UCSD-AML1 (cell line): Measurements from ENCODE around the gene PPP2R2C.

Experiments used
- DNase-seq: peaks from one replicate; lab custom pipeline; 2025; ENCODE audit not compliant: unreplicated experiment; lab: John Stamatoyannopoulos, UW

The PPP2R2C gene

DNA sequence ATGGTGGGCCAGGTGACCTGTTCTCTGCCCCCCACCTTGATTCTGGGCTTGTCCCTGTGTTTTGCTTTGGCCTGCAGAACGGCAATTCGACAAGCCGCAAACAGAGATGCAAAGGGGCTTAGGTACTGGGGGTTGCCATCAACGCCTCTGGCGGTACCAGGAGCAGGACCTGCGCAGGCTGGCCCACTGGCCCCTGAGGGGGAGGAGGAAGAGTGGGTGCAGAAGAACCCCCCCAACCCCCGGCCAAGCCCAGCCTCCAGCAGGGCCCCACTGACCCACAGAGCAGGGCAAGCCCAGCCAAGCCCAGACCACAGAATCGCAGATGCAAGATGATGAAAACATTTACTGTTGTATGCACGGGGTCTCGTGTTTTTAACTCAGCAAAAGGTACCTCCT is 89.4 kb downstream of the PPP2R2C start:
- no peak for DNase-seq

DNA sequence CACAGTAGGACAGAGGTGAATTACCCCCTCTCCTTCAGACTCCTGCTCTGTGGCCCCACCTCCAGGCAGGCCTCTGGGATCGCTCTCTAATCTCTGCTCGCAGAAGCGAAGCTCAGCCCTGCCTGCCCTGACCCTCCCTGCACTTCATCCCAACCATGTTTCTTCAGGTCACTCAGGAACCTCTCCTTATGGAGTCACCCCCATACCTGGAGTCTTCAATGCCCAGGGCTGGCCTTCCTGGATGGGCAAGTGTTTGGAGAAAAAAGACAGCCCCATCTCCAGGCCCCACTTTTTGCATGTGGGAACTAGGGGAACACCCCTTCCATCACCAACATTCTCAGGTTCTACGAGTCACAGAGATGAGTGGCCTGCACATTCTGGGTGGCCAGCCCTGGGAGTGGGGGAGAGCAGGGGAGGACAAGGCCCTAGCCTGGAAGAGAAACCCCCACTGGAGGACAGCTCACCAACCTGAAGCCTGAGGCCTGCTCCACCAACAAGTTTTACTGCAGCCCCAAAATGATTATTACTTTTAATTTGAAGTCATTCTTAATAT is 90.8 kb downstream of the PPP2R2C start:
- no peak for DNase-seq

DNA sequence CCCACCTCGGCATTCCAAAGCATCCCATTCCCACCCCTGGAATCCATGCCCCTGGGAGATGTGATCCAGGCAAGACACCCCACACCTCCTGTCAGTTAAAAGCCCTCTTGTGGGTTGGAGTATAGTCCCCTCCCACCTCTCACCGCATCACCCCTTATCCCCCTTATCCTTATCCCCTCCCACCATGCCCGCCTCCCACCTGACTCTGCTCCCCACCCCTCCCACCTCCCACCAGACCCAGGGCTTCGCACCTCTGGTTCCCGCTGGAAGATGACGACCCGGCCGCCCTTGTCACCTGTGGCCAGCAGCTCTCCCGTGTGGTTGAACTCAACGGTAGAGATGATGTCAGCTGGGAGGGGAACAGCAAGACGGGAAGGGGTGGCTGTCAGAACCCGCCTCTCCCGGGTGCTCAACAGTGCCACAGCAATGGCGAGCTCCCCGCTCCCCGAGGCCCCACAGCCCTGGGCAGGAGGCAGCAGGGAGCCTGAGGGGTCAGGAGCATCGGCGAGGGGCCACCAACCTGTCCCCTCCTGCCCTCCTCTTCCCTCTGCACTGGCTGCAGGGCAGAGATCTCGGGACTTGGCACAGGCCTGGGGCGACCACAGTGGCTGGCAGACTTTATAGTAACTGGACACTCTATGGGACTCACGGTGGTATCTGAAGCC is 91.5 kb downstream of the PPP2R2C start:
- DNase-seq, result no peak

DNA sequence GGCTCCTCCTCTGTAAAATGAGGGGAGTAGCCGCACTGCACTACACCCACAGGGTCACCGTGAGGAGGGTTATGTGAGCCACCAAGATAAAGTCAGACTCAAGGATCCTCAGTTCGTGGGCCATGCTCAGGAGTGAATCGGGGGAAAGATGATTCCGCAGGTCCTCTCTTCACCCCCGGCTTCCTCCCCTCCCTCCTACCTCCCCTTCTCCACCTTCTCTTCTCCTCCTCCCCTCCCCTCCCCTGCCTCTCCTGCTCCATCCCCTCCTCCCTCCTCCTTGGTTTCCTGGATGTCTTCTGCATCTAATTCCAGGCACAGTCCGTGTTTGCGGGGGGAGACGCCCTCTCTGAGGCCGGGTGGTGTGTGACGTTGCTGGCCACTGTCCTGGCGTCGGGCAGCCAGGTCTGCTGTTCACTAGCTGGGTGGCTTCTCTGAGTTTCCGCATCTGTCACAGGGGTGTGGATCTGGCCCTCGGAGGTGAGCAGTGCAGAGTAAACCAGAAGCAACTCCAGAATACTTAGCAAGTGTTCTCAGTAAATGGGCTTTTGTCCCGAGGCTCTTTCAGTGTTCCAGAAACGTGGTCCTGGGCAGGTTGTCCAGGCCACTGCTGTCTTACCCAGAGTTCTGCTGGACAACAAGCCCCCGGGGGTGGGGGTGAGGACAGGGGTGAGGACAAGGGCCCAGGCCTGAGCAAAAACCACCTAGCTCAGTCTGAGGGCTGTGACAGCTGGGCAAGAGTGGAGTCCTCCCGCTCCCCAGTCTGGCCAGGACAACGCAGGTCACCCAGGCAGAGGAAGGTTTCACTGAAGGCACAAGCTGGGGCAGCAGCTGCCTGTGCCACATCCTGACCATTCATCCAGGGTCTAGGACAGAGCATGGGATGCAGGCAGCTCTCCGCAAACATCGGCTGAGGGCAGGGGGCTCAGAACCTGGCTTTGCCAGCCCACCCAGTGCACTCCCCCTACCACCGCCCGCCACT is 92.4 kb downstream of the PPP2R2C start:
- DNase-seq, result no peak

DNA sequence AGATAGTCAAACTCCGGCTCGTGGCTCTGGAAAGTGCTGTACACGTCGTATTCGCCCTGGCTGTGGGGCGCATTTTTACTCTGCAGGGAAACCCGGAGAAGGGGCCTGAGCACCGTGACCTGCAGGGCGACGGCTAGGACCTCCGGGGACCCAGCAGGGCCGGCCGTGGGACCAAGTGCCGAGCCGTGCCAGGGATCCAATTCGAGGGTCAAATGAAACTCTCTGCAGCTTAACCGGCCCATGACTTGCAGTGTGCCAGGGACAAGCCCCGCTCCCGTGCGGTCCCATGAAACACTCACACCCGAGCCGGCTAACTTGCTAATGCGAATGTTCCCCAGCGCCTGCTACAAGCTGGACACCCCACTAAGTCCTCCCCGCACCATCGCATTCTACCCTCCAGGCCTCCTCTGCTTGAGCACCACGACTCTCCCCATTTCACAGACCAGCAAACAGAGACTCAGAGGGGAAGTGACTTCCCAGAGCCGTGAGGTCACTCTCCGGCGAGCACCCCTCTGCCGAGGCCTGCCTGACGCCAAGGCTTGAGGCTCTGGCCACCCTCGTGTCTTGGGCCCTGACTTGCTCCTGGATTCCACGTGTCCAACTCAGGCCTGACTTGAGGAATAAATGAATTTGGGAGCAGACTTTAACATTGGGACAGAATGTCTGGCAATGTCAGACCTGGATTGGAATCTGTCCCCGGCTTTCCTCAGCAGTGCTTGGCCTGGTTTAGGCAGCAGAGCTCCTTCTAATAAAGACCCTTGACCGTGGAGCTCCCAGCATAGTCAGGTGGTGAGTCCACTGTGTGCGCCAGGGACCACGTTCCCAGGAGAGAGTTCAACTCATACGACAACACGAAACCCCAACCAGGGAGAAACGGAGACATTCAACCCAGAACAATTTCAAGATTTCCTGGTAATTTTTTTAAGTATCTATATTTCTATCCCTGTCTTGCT is 93.6 kb downstream of the PPP2R2C start:
- no peak for DNase-seq

DNA sequence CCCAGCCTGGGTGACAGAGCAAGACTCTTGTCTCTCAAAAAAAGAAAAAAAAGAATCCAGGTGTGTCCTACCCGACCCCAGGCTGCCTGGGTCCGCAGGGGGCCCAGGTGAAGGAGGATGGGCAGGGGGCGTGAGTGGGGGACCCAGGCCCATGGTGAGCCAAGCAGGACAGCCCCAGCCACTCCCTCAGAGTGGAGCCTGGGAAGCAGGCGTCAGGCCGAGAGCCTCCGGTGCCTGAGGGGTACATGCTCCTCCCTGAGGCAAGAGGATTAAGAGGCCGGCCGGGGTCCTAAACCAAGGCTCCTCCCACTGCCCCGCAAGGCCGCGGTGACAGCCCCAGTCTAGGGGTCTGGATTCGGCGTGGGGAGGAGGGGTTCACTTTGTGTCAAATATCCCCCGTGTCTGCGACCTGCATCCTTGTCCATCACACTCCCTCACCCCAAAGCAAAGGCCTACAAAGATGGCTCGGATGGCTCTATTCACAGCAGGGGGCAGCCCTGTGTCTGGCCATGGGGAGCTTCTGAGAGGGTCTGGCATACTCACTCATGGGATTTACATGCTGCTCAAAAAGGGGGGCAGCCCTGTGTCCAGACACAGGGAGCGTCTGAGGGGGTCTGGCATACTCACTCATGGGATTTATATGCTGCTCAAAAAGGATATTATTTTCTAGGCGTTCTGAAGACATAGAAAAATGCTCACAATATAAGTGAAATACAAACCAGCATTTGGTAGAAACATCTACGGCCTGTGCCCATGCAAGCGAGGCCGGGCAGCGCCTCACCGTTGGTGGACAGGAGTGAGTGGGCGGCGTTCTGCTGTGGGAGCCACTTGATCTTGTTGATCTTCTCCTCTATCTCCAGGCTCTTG is 94.6 kb downstream of the PPP2R2C start:
- no peak for DNase-seq

DNA sequence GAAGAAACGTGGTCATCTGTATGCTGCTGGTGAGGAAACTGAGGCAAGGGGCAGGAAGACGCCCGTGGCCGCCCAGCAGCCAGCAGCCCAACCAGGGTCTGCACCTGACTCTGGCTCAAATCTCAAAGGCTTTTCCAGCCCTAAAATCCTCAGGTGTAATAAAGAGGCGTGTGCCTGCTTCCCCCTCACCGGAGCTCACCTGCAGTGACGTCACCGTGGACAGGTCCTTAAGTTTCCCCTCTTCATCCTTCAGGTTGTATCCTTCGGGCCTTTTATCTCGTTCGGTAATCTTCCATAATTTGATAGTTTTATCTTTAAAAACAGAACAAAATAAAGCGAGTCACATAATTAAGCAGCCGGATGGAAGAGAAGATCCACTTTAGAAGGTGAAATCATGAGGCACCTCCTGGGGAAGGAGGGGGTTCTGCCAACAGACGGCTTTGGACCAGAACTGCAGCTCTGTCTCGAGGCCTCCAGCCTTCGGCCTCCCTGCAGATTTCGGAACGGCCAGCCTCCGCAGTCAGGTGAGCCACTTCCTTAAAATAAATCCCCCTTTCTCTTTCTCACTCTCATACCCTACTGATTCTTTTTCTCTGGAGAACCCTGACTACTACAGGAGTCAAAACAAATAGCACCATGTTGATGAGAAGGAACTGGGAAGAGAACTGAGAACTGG is 96.7 kb downstream of the PPP2R2C start:
- no peak for DNase-seq

DNA sequence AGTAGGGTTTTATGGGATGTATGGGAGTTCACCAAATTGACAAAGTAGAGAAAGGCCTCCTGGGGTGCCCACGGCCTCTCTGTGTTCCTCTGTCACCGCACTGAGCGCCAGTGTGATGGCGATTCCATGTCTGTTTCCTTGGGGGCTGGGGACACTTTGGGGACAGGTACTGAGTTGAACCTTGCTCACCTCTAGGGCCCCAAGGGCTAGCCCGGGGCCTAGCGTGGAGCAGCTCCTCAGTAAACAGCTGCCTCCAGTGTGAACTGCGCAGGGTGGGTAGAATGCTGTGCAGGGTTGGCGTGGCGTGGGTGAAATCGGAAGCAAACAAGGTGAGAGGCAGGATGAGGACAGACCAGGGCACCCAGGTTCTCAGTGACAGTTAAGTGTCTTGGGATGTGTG is 97.8 kb downstream of the PPP2R2C start:
- no peak for DNase-seq

DNA sequence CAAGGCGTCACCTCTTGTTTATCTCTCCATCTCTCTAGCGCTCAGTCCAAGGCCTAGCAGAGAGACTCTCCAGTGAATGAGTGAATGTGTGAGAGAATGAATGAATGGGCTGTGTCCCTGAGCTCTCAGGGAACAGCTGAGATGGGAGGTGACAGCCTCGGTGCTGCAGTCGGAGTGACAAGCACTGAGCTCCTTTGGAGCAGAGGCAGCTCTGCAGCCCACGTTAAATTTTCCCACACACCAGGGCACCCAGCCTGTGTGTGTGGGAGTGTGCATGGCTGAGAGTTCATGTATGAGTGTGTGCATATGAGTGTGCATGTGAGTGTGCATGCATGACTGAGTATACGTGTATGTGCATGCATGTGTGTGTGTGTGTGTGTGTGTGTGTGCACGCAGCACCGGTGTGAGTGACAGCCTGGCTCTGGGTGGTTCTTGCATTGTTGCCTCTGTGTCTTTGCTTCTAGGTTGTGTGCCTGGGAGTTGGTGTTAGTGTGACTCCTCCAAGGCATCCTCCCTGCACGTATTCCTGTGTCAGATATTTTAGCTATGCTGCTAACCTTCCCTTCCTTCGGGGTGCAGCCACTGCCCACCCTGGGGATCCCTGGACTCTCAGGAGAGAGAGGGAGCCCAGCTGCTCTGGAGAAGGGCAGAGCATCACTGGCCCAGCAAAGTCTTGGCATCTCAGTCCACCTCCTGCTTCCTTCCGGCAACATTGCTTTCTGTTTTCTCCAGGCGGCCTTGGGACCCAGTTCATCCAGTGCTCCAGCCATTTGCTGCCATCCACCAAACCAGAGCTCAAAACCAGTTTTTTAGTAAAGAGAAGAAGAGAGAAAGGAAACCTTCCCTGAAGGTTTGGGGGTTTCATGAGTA is 98.6 kb downstream of the PPP2R2C start:
- DNase-seq, result no peak

DNA sequence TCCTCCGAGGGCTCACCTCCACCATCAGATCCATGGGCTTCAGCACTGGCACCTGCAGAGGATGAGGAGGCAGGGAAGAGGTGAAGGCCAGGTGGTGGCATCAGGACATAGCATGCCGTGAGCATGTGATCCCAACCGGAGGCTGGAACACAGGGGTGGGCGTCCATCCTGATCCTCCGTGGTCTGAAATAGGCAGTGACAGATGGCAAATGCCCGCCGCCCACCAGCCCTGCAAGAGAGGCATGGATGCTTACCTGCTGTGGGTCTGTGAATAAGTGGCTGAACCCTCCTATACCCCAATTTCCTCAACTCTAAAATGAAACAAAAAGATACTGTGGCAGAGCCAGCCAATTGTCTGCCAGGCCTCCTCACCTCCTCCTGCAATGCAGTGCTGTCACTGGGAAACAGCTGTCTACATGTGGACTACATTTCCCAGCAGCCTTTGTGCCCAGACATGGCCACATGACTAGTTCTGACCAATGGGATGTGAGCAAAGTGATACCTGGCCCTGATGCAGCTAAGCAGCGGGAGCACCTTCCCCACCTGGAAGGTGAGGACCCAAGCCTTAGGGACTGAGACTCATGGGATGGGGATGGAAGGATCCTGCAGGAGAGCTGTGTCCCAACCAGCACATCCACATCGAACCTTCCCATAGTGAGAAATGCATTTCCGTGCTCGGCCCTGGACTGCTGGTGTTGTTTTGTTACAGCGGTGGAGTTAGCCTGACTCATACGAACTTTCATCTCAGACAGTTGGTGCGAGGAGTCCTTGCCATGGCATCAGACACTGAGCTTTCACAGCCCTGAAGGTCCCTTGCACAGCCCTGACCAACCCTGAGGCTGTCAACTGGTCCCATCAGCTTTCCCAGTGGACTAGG is 99.5 kb downstream of the PPP2R2C start:
- no peak for DNase-seq

DNA sequence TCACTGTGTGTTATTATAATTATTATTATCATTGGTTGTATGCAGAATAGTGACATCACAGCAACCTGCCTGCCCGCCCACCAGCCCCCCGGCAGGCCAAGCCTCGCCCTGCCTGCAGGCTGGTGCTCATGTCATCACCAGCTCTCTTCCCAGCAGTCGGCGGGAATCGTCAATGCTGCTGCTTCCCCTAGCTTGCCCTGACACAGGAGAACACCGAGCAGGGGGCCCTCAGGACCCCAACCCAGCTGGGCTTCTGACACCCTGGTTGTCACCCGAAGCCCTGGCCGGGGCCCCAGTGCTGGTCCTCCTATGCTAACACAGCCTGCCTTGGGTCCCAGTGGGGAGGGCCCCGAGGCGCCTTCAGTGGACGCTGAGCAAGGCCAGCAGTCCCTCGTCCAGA is 100.6 kb downstream of the PPP2R2C start:
- DNase-seq, result no peak

DNA sequence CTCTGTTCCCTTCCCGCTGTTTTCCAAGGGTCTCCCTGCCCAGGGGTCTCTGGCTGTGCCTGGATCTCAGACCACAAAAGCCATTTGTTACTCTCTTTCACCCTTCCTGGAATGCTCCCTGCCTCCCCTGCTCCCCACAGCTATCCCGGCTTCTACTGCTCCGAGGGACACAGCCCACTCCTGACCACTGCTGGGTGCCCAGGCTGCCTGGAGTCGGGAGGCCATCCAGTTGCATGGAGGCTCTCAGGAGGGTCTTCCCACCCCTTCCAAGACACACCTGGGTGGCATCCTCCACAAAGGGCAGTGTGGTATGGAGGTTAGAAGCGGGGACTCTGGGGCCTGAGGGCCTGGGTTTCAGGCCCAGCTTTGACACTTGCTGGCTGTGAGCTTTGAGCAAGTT is 101.1 kb downstream of the PPP2R2C start:
- no peak for DNase-seq

DNA sequence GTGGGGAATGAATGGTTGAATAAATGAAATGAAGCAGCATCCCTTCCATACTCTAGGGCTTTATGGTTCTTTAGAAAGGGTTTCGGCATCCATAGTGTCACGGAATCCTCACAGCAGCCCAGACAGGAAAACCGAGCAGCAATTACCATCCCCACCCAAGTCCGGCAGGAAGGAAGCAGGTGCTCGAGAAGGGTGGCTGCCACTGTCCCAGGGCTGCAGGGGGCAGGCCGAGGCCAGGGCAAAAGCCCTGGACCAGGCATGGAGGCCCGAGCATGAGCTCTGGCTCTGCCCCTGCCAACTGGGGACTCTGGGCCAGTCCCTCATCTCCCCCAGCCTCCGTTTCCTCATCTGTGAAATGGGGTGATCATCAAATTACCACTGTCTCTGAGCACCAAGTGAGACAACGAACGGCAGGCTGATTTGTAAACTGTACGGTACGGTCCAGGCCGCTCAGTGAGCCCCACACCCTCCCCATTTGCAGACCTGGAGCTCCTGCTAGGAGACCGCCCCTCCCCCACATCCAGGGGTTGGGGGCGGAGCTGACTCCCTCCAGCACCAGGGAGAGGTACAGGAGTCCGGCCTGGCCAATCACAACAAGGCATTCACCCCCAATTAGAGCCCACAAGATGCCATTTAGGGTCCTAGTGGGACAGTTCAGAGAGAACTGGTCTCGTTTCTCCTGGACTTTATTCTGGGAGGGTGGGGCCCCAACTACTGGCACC is 102.3 kb downstream of the PPP2R2C start:
- no peak for DNase-seq

DNA sequence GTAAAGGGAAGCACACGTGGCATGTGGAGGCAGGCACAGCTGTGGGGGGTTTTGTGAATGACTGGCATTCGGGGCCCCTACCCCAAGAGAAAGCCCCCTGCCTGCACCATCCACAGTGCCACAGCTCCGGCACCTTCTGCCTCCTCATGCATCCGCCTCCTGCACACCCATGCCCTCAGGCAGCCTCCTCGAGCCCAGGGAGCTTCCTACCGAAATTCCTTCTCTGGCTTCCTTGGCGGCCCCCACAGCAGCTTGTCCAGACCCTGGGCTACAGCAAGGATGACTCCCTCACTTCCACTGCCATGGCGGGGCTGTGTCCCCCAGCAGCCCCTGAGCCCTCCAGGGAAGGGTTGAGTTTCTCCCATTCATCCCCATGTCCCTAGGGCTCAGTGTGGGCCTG is 102.9 kb downstream of the PPP2R2C start:
- no peak for DNase-seq

DNA sequence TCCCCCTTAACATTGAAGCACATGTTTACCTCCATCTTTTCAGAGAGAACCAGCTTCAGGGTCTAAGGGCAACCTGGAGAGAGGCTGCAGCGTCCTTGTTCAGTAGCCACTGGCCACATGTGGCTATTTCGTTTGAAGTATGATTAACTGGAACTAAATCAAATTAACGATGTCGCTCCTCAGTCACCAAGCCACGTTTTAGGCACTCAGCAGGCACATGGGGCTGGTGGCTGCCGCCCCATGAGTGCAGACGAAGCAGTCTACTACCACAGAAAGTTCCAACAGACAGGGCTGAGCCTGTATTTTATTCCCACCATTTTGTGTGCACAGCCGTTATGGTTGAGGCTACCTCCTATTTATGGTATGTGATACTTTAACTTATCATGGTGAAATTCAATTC is 103.4 kb downstream of the PPP2R2C start:
- DNase-seq, result no peak

DNA sequence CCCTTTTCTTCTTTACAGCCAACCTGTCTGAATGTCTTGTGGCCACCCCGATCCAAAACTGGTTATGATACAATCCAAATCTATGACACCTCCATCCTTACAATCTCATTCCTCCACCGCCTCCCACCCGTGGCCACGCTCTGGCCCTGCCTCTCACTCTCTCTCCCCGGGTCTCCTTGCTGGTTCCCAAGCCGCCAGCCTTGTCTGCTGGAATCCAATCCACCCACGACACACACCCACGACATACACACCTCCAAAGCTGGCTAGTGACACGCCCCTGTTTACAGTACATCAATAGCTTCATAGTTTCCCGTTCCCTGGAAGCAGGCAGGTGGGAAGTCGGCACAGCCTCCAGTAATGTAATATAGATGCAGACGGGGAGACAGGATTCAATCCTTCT is 103.8 kb downstream of the PPP2R2C start:
- DNase-seq, result no peak

DNA sequence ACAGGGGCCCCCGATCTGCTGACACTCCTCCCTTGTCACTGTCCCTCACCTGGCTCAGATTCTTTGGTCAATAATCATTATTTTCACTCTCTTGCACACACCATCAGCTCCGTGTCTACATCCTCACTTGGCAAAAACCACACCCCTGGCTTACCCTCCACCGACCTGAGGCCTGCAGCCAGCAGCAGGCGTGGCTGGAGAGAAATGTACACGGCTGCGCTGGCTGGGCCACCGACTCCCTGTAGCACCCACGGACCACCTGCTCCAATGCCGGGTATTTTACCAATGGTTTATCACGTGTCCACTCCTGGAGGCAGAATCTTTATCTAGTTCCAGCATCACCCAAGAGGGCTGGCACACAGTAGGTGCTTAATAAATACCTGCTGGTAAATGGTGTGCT is 104.3 kb downstream of the PPP2R2C start:
- DNase-seq, result no peak
